SK-N-SH treated with all-trans-retinoic acid at 6 μM for 48 hours (cell line): ENCODE results near the gene GANC.

Experiments
- CREB5 ChIP-seq: fragments of 250-450 bp; sonication (Bioruptor Pico); IDR thresholded peaks from 2 replicates; pipeline ENCODE4 v1.5.1; 2020; ENCODE audit warnings: low read depth, mild to moderate bottlenecking, moderate library complexity
- OSR1 ChIP-seq: fragments of 250-450 bp; sonication (Bioruptor Pico); IDR thresholded peaks from 2 replicates; pipeline ENCODE4 v1.8.0; 2022; ENCODE audit warnings: moderate library complexity, mild to moderate bottlenecking, inconsistent platforms

- no peak for TF ChIP-seq CREB5
- no peak for TF ChIP-seq OSR1
These were observed 121.1 kb downstream of the GANC start for GRCh38 chr15:42394106-42394505.
